HL-60 (cell line): ENCODE measurements around the gene CCNT1.
"Not testable (repeated sequence)": the region's sequence is repeated elsewhere in the genome, so short reads cannot be mapped to it uniquely, and the experiment has no call there.

Experiments used
- DNase-seq, 2 experiments: peaks; one replicate each; pipeline ENCODE4 v3.0.0-alpha.2; 2010 to 2020; ENCODE audit warnings: low read depth in 1 of 2, low spot score in 1 of 2
- H3K27ac ChIP-seq: fragments of 250-450 bp; sonication (Bioruptor Pico); replicated peaks from 2 replicates; pipeline ENCODE4 v1.5.1; 2020; ENCODE audit warnings: mild to moderate bottlenecking, moderate library complexity
- H3K27me3 ChIP-seq: fragments of 250-450 bp; sonication (Bioruptor Pico); 2 replicates; pipeline ENCODE4 v1.5.1; 2021; ENCODE audit warnings: mild to moderate bottlenecking, moderate library complexity; ENCODE audit not compliant: insufficient read depth, poor library complexity, severe bottlenecking
- H3K4me3 ChIP-seq: replicated peaks from 2 replicates; pipeline ENCODE4 v1.5.1; 2011; ENCODE audit warnings: mild to moderate bottlenecking, control low read depth, low read length; ENCODE audit not compliant: insufficient read depth
- GABPA ChIP-seq: IDR thresholded peaks from 2 replicates; pipeline ENCODE4 v1.6.1; 2012; ENCODE audit warnings: low read depth
- POLR2AphosphoS5 ChIP-seq: IDR thresholded peaks from 2 replicates; pipeline ENCODE4 v1.6.1; 2012; ENCODE audit warnings: low read depth
- SPI1 ChIP-seq: IDR thresholded peaks from 2 replicates; pipeline ENCODE4 v1.6.1; 2012; ENCODE audit warnings: low read depth, mild to moderate bottlenecking, borderline replicate concordance
- TF ChIP-seq, protein P1 (sequence below): IDR thresholded peaks from one replicate; pipeline ENCODE4 v1.5.1; 2011; ENCODE audit warnings: low read length, control low read depth, inconsistent platforms; ENCODE audit not compliant: insufficient read depth
- TF ChIP-seq, protein P2 (sequence below): IDR thresholded peaks from 2 replicates; pipeline ENCODE4 v1.6.1; 2012; ENCODE audit warnings: low read depth; ENCODE audit not compliant: insufficient replicate concordance

Gene CCNT1

DNA sequence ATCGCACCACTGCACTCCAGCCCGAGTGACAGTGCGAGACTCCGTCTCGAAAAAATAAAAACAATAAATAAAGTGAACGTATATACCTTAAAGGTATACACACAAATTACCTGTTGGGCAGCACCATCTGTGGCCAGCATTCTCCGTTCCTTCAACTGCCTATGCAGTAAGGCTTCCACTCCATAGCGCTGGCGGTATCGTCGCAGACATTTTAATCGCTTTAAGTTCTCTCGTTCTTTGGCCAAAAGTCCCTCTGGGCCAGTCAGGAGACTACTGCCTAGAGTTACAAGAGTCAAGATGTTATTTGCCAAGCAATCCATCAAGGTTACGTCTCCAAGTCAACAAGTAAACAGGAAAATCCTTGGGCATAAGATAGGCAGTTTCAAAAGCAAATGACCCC, 47.5 kb downstream of the CCNT1 start:
- Histone ChIP-seq H3K27ac (no peak overlapping the region), H3K27me3 (no peaks in the 10 kb centered on the region), H3K4me3 (no peak overlapping the region)
- DNase-seq, result no peak
- TF ChIP-seq POLR2AphosphoS5, result no peak
- TF ChIP-seq, protein P1, sequence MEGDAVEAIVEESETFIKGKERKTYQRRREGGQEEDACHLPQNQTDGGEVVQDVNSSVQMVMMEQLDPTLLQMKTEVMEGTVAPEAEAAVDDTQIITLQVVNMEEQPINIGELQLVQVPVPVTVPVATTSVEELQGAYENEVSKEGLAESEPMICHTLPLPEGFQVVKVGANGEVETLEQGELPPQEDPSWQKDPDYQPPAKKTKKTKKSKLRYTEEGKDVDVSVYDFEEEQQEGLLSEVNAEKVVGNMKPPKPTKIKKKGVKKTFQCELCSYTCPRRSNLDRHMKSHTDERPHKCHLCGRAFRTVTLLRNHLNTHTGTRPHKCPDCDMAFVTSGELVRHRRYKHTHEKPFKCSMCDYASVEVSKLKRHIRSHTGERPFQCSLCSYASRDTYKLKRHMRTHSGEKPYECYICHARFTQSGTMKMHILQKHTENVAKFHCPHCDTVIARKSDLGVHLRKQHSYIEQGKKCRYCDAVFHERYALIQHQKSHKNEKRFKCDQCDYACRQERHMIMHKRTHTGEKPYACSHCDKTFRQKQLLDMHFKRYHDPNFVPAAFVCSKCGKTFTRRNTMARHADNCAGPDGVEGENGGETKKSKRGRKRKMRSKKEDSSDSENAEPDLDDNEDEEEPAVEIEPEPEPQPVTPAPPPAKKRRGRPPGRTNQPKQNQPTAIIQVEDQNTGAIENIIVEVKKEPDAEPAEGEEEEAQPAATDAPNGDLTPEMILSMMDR, result no peak
- TF ChIP-seq SPI1, result no peak
- TF ChIP-seq GABPA, result no peak
- TF ChIP-seq, protein P2, sequence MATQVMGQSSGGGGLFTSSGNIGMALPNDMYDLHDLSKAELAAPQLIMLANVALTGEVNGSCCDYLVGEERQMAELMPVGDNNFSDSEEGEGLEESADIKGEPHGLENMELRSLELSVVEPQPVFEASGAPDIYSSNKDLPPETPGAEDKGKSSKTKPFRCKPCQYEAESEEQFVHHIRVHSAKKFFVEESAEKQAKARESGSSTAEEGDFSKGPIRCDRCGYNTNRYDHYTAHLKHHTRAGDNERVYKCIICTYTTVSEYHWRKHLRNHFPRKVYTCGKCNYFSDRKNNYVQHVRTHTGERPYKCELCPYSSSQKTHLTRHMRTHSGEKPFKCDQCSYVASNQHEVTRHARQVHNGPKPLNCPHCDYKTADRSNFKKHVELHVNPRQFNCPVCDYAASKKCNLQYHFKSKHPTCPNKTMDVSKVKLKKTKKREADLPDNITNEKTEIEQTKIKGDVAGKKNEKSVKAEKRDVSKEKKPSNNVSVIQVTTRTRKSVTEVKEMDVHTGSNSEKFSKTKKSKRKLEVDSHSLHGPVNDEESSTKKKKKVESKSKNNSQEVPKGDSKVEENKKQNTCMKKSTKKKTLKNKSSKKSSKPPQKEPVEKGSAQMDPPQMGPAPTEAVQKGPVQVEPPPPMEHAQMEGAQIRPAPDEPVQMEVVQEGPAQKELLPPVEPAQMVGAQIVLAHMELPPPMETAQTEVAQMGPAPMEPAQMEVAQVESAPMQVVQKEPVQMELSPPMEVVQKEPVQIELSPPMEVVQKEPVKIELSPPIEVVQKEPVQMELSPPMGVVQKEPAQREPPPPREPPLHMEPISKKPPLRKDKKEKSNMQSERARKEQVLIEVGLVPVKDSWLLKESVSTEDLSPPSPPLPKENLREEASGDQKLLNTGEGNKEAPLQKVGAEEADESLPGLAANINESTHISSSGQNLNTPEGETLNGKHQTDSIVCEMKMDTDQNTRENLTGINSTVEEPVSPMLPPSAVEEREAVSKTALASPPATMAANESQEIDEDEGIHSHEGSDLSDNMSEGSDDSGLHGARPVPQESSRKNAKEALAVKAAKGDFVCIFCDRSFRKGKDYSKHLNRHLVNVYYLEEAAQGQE, result no peak

DNA sequence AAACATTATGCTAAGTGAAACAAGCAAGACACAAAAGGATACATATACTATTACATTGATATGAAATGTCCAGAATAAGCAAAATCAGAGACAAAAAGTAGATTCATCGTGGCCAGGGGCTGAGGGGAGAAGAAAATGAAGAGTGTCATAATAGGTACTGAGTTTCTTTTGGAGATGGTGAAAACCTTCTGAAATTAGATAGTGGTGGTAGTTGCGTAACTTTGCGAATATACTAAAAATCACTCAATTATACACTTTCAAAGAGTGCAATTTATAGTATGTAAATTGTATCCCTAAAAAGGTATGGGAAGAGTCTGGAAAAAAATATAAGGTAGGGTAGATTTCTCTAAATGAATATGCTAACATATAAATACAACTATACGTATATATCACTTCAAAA, 56.6 kb downstream of the CCNT1 start:
- Histone ChIP-seq H3K27ac (no peak overlapping the region), H3K4me3 (no peak overlapping the region), H3K27me3 (no peaks in the 10 kb centered on the region)
- no peak for TF ChIP-seq SPI1
- TF ChIP-seq GABPA, result no peak
- TF ChIP-seq, protein P1, result no peak
- TF ChIP-seq, protein P2, result no peak
- no peak for TF ChIP-seq POLR2AphosphoS5
- DNase-seq, result no peak

DNA sequence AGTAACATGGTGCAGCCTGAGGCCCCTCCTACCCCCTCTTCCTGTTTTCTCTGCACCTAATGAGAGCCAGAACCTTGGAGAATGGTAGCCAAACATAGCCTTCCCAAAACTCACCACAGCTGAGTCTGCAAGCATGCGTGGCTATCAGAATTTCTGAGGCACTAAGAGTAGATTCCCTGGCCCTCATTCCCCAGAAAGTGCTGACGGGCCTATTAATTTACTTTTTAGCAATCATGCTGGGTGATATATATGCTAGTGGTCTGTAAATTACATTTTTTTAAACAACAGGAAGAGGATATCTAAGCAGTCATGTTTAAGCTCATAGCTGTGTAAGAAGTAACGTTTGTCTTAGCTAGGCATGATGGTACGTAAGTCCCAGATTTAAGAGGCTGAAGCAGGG, 64.8 kb downstream of the CCNT1 start:
- Histone ChIP-seq H3K27me3 (no peaks in the 10 kb centered on the region), H3K4me3 (no peak overlapping the region), H3K27ac (no peak overlapping the region)
- no peak for TF ChIP-seq SPI1
- TF ChIP-seq, protein P2, result no peak
- no peak for TF ChIP-seq GABPA
- no peak for TF ChIP-seq POLR2AphosphoS5
- TF ChIP-seq, protein P1, result no peak
- DNase-seq, result no peak

DNA sequence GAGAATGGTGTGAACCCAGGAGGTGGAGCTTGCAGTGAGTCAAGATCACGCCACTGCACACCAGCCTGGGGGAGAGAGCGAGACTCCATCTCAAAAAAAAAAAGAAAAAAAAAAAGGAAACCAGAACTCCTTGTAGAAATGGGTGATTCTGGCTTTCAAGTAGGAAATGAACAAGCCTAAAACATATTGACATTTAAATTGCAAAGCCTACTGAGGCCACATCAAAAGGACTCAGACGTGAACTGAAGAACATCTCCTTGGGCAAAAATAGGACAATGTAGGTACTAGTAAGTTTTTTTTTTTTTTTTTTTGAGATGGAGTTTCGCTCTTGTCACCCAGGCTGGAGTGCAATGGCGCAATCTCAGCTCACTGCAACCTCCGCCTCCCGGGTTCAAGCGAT, 71.2 kb downstream of the CCNT1 start:
- H3K27ac ChIP-seq, DNase-seq, H3K4me3 ChIP-seq, H3K27me3 ChIP-seq: not testable (repeated sequence)
